Right ventricle myocardium inferior (tissue), 1 donor: ENCODE measurements around the gene PDZD8. TPM values are rescaled to one million over a fixed set of nuclear protein-coding genes. Genes with fewer than 3 reads are reported as not detected.
"Not testable (repeated sequence)": the region's sequence is repeated elsewhere in the genome, so short reads cannot be mapped to it uniquely, and the experiment has no call there.

ENCODE experiments used
- ATAC-seq: fragments of 200-7000 bp; cut with Tn5 transposase; one replicate; pipeline ENCODE4 v1.9.1; 2020; ENCODE audit warnings: mild to moderate bottlenecking, moderate library complexity
- DNase-seq: peaks from one replicate; pipeline ENCODE4 v3.0.0; 2021; ENCODE audit errors: missing footprints
- intact Hi-C: fragments of 100-400 bp; cut with DNase I; formaldehyde crosslinking; loops from one replicate; pipeline ENCODE4 v1.11.0; 2022
- total RNA-seq: library from RNA; stranded (reverse); fragmentation: NEBNext Ultra II Directional; extraction: Animal tissue kit (Norgen Biotek cat#: 25700); gene quantifications from one replicate; pipeline ENCODE4 v1.2.1, GENCODE V29; 2021
- donor health status: DM: no; HTN: yes; CAD: no; lungs with severe emphysema.

PDZD8 gene
- total RNA-seq, 1 donor from 2014 or later, result 20.0 TPM

DNA sequence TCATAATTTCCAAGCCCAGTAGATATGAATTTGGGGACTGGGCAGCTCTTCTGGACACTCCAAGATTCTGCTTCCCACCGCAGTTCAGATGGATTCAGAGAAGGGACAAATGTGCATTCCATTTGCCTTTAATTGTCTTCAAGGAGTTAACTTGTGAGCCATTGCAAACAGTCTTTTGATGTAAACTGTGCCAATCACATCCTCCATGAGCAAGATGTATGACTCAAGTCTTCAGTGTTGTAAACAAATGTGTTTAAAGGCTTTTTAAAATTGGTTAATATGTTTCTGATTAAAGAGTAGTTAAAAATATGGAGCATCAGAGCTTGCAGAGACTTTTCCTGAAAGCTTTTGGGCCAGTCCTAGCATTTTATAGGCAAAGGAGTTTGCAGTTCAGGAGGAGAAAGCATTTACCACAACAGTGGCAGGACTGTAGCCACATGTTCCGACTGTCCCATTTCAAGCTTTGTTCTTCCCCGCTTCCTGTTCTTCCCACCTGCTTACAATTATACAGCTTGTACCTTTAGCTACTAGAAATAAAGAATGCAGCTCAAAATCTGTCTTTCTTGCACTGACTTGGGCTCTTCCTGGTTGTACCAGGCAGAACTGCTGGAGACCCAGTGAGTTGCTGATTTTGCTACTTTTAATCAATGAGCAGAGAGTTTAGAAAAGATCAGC, 128.1 kb downstream of the PDZD8 start:
- no peak for DNase-seq
- no peak for ATAC-seq
- intact Hi-C loops, result no loop called here

DNA sequence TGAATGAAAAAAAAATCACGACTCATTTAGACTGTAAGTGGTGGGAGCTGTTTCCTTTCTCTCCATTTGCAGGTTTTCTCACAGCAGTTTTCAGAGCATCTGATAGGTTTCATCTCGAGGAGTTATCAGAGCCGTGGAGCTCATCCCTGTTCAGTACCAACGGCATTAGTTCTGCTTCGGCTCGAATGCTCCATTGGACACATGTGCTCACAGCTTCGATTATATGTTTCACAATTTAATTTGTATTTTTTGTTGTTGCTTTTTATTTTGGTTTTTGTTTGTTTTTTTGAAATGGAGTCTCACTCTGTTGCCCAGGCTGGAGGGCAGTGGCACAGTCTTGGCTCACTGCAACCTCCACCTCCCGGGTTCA, 132.8 kb downstream of the PDZD8 start:
- no peak for ATAC-seq
- no peak for DNase-seq
- intact Hi-C loops, result no loop called here

DNA sequence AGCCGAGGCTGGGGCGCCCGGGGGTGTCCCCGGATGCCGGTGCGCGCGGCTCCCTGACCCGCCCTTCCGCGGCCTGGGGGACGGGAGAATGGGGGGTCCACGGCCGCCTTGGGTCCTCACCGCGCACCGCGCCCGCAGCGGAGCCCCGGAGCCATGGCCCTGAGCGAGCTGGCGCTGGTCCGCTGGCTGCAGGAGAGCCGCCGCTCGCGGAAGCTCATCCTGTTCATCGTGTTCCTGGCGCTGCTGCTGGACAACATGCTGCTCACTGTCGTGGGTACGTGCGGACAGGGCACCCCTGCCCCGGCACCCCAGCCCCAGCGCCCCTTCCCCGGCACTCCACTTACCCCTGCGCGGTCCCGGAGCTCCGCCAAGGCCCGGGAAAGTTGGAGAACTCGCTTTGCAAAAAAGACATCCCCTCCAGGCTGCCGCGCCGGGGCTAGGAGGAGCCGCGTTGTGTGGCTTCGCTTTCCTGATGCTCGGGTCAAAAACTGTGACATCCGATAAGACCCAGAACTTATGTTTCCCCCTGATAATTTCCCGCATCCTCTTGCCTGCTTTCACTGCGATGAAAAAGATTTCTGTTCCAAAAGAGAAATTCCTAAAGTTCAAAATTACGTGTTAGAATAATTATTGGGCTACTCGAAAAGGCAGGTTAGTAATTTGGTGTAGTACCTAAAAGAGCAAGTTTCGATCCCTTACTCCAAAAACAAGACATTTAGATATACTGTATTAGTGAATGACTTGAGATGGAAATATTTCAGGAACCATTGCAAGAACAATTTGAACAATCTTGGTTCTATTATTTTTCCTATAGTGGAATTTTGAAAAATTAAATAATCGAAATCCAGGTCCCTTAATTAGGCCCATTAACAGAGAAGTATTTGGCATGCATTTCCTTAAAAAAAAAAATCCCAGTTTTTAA, 133.4 kb downstream of the PDZD8 start:
- DNase-seq (no peak), ATAC-seq (no peak)
- intact Hi-C loops, result no loop called here

- no peak for DNase-seq
- intact Hi-C loops, result no loop called here
- no peak for ATAC-seq
Measured at GRCh38 chr10:117240621-117241529, 134.4 kb downstream of the PDZD8 start, which contains the start of gene SLC18A2. Gene SLC18A2, plus strand, starts transcription at chr10:117241114. Its CDS starts 580 bp downstream, at chr10:117241694.

DNA sequence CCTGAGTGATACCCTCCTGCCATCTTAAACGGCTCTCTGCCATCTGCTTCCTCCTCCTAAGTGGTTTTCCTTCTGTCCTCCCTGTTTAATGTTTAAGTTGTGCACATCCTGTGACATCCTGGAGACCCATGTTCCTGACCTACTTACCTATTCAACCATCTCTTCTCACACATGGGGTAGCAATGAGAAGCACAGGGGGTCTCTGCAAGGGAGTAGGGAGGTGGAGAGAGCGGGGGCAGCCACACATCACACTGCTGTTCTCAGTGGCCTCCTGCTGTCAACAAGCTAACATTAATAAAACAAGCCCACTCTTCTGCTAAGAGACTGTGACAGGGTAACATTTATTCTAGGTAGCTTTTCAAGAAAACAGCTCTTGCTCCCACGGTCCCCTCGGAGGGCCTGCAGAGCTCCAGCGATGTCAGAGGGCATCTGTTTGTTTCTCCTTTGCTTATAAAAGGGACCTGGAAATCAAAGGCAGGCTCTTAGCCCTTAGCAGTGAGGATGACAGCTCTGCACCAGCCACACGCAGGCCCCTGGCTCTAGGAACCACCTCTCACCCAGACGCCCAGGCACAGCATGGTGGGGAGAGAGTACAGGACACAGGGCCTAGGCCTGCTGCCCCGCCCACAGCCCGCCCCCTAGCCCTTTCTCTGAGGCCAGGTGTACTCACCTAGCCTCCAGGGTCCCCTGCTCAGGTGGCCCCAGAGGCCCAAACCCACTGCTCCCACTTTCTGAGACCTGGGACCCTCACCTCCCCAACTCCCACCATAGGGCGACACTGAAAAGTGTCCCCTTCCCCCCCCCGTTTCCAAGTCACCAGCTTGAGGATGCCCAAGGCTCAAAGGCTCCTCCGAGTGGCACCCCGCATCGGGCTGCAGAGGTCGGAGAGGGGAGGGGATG, 135.3 kb downstream of the PDZD8 start:
- intact Hi-C loops, result no loop called here
- no peak for DNase-seq
- no peak for ATAC-seq

DNA sequence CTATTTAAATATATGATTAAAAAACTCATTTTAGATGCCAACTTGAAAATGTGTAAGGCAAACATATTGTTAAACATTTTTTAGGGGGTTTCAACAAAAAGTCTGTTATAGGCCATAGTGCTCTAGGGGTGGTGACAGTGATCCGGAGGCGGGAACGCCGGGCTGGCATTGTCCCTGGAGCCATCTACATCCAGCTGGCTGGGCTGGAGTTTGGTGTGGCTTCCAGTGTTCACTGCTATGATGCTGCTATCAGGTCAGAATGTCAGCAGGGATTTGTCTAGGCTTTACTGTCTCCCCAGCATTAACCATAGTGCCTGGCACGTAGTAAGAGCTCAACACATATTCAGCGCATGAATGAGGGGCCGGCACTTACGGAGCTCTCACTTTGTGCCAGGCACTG, 136.2 kb downstream of the PDZD8 start:
- DNase-seq, result no peak
- no peak for ATAC-seq
- intact Hi-C loops, result no loop called here

- ATAC-seq, result no peak
- DNase-seq, result no peak
- intact Hi-C loops, result no loop called here
Measured at GRCh38 chr10:117237401-117237991, 137.7 kb downstream of the PDZD8 start.

GRCh38 chr10:117230107-117230506, 145.1 kb downstream of the PDZD8 start:
- intact Hi-C loops, ATAC-seq: not testable (repeated sequence)

GRCh38 chr10:117228210-117228609, 147.0 kb downstream of the PDZD8 start:
- ATAC-seq (no peak), DNase-seq (no peak)
- intact Hi-C loops, result no loop called here

More at GRCh38 chr10:117230107-117230506, 145.1 kb downstream of the PDZD8 start:
- DNase-seq, result not testable (repeated sequence)

Other genes with a start within 250 kb of the PDZD8 start
- not detected for gene VAX1, start 237.2 kb downstream of the PDZD8 start, total RNA-seq
- gene KCNK18, start 178.0 kb downstream of the PDZD8 start, total RNA-seq, result not detected
- 0.16 TPM for gene SLC18A2, start 134.3 kb downstream of the PDZD8 start, total RNA-seq
- gene EMX2, start 167.3 kb upstream of the PDZD8 start, total RNA-seq, result not detected